ENCODE data around the gene PTPN18.

DNA sequence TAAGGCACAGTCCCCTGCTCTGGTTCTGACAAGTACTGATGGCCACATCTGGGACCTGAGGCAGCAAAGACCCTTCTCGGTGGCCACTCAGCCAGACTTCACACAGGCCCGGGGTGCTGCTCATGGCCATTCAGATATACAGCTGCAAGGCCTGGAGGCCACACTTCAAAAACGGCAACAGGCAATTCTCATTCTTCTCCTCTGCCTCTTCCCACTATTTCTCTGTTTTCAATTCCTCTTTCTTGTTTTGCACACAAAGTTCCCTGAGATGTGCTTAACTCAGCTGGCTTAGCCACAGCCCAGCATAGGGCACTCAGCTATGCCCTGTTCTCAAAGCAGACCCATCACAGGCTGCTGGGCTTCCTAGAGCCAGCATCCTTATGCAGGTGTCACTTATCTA, 29.9 kb downstream of the PTPN18 start:
- TF ChIP-seq MAZ (IDR thresholded peaks at IDR 0.05; ENCODE audit: borderline replicate concordance, low read depth, low read length) (no peak), CEBPB (IDR thresholded peaks at IDR 0.05) (no peak), POLR2A (IDR thresholded peaks at IDR 0.05; ENCODE audit: low read length) (no peak), ELK1 (IDR thresholded peaks at IDR 0.05; ENCODE audit: low read depth, low read length) (no peak), RAD21 (conservative IDR thresholded peaks at IDR 0.05 in 1 of 2, IDR thresholded peaks at IDR 0.05 in 1 of 2) (no peak), CTCF (IDR thresholded peaks at IDR 0.05) (no peak), EHMT2 (IDR thresholded peaks at IDR 0.05; ENCODE audit: low read depth) (no peak), MAX (IDR thresholded peaks at IDR 0.05) (no peak), BCL3 (IDR thresholded peaks at IDR 0.05) (no peak), NR3C1 (IDR thresholded peaks at IDR 0.05) (no peak), REST (IDR thresholded peaks at IDR 0.05) (no peak)
- TF ChIP-seq, protein P1, sequence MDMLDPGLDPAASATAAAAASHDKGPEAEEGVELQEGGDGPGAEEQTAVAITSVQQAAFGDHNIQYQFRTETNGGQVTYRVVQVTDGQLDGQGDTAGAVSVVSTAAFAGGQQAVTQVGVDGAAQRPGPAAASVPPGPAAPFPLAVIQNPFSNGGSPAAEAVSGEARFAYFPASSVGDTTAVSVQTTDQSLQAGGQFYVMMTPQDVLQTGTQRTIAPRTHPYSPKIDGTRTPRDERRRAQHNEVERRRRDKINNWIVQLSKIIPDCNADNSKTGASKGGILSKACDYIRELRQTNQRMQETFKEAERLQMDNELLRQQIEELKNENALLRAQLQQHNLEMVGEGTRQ (IDR thresholded peaks at IDR 0.05): no peak

Data from A549 (cell line).